GM12864 (cell line): ENCODE measurements around the gene HIPK2.
A peak's percentile ranks its signal among the peaks of the same experiment; 100 is the strongest.

Experiments
- DNase-seq: peaks from one replicate; pipeline ENCODE4 v3.0.0-alpha.2; 2011; ENCODE audit warnings: low read depth
- H3K4me3 ChIP-seq: 2 replicates; pipeline ENCODE4 v1.5.1; 2011; ENCODE audit warnings: mild to moderate bottlenecking, low read depth, low read length, control low read depth
- TF ChIP-seq, protein P1 (sequence below): IDR thresholded peaks from 2 replicates; pipeline ENCODE4 v1.5.1; 2011; ENCODE audit warnings: low read depth, mild to moderate bottlenecking, moderate library complexity, low read length, control low read depth, inconsistent platforms; ENCODE audit errors: missing control alignments

The HIPK2 gene

DNA sequence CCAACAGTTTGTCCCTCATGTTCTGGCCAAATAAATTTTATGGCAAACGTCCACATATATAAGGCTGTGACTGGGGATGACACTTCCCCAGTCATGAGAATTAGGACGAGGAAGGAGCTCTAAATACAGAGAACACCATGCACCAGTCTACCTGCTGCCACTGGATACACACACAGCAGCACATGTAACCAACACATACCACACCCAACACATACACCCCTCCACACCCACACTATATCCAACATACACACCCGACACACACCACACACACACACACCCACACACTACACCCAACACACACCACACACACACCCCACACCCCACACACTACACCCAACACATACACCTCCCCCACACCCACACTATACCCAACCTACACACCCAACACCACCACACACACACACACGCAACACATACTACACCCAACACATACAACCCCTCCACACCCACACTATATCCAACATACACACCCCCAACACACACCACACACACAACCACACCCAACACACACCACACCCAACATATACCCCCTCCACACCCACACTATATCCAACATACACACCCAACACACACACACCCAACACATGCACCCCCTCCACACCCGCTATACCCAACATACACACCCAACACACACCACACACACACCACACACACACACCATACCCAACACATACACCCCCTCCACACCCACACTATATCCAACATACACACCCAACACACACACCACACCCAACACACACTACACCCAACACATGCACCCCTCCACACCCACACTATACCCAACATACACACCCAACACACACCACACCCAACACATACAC is 74.1 kb downstream of the HIPK2 start:
- TF ChIP-seq, protein P1, sequence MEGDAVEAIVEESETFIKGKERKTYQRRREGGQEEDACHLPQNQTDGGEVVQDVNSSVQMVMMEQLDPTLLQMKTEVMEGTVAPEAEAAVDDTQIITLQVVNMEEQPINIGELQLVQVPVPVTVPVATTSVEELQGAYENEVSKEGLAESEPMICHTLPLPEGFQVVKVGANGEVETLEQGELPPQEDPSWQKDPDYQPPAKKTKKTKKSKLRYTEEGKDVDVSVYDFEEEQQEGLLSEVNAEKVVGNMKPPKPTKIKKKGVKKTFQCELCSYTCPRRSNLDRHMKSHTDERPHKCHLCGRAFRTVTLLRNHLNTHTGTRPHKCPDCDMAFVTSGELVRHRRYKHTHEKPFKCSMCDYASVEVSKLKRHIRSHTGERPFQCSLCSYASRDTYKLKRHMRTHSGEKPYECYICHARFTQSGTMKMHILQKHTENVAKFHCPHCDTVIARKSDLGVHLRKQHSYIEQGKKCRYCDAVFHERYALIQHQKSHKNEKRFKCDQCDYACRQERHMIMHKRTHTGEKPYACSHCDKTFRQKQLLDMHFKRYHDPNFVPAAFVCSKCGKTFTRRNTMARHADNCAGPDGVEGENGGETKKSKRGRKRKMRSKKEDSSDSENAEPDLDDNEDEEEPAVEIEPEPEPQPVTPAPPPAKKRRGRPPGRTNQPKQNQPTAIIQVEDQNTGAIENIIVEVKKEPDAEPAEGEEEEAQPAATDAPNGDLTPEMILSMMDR: no peak
- peak overlapping the region; percentile 8; the same call in 1 of the 2 replicates for H3K4me3 ChIP-seq
- DNase-seq: no peak

DNA sequence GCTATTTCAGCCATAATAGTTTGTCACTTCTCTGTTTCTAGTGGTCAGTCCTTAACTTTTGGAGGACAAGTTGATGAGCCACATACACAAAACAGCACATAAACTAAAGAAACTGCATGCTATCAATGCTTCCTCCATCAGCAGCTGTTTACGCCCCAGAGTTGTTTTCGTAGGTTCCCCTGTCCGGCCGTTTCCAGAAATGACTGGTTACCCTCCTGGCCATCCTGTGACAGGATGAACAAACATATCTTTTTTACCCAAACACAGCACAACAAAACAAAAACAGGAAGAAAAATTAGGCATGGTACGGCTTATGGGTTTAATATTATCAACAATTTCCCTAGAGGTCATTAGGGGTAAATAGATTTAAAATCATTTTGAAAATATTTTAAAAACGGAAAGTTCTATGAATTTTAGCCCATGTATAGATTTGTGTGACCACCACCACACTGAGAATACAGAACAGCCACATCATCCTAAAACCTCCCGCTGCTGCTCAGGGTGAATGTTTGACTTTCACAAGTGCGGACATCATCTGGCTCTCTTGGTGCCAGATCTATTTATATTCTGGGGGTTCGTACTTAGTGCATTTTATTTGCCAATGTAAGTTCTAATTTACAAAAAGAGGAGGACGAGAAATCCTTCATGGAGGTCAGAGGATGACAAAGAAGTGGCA is 74.8 kb downstream of the HIPK2 start:
- no peak for DNase-seq
- TF ChIP-seq, protein P1: no peak

DNA sequence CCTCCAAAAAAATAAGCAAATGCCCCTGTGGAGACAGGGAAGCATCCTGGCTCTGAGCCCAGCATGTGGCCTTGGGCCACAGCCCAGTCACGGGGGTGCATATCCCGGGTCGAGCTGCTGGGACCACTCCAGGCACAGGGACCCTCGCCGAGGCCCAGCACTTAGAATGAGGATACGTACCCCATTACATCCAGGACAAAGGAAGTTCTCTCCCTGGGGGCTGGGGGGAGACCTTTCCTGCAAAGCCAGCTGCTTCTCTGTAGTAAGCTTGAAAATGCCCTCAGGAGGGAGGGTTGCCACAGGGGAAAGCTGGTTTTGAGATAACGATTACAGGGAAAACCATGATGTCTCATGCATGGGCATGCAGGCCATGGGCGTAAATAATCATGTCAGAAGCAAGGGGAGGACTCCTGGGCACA is 75.5 kb downstream of the HIPK2 start:
- TF ChIP-seq, protein P1: no peak
- no peak overlapping the region; the same call in 1 of the 2 replicates for H3K4me3 ChIP-seq
- no peak for DNase-seq

More for the DNA sequence above, 74.8 kb downstream of the HIPK2 start:
- H3K4me3 ChIP-seq: peak overlapping the region; percentile 8; the same call in 1 of the 2 replicates

DNA sequence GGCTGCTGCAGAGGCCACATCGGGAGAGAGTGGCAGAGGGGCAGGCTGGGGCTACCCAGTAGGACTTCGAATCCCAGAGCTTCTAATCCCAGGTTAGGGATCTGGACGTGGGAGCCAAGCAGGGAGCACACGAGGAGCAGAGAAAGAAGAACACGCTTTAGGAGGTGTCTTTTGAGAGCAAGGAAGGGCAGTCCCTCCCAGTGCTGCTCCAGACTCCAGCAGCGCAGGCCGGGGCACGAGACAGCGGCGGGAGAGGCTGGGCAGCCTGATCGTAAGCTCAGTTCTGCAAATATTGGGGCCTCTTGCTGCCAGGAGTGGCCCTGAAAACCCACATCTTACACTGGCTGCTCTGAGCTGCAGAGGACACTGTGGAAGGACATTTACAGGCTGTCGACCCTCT is 75.9 kb downstream of the HIPK2 start:
- DNase-seq: no peak
- H3K4me3 ChIP-seq: no peak overlapping the region
- TF ChIP-seq, protein P1: no peak

DNA sequence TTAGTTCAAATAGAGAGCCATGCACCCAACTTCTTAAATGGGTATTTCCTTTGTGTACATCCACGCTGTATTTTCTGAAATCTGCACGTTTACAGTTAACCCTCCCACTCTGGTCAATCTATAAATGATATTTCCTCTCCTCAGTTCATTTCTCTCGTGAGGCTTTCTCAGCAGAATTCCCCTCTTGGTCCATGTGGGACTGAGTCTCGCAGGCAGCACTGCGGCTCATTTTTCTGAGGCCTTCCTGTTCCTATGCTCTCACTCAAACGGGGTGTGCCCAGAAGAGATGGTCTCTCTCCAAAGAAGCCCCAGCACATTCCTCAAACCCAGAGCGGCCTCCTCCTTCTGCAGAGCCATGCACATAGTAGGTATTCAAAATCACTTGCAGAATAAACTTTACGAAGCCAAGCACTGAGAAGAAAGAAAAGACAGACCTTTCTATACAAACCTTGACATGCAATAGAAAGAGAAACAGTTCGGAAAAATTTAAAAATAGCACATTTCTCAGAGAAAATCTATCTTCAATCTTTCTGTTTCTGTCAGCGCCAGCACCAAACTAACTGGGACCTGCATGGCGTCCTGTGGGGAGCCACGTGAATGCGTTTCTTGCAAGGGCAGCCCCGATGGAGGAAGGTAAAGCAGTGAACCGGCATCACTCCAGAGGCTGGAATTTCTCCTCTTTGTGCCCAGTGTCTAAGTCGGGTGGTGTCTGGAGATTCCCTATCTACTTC is 77.1 kb downstream of the HIPK2 start:
- TF ChIP-seq, protein P1: no peak
- H3K4me3 ChIP-seq: no peak overlapping the region
- DNase-seq: no peak

DNA sequence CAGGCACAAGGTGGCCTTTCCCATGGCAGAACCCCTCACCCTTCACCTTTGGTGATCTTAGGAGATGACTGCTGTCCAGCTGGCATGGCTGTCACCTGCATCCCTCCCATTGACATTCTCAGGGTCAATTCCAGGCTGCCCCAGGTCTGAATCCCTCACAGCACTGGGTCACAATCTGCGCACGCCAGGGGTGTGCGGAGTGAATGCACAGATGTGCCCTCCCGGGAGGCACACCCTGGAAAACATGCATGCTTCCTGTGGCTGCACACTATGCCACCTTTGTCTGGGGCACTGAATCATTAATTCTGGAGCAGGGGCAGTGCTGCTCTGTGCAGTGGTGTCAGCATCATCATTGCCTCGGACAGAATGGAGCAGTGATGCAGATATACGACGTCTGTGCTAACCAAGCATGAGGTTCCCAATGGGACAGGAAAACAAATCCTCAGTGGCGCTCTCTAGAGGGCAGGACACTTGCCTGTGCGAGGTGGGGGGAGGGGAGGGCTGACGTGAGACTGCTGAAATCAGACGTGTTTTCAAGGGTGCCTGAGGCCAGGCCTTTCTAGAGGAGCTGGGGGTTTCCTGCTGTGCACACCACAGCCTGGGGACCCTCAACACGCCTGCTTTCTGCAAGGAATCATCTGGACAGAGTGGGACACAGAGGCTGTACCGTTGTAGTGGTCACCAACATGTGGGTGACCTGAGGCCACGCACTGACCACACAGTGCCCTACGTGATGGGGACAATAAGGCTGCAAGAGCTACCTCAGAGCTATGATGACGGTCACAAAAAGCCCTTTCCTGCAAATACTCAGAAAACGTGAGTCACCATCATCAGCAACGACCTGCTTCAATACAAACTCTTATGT is 77.9 kb downstream of the HIPK2 start:
- TF ChIP-seq, protein P1: peak; percentile 50
- H3K4me3 ChIP-seq: no peak overlapping the region
- no peak for DNase-seq
